ENCODE measurements around the gene ERAP2. TPM values are rescaled to one million over a fixed set of nuclear protein-coding genes. Genes with fewer than 3 reads are reported as not detected.
A peak's percentile ranks its signal among the peaks of the same experiment; 100 is the strongest.

ERAP2 gene
- total RNA-seq (ENCODE audit: low replicate concordance): 0.86 and 1.5 TPM in 2 replicates
- long read RNA-seq, partial matches to known transcripts: 0 of 3 reads
- long read RNA-seq, other reads (novel, unspliced or antisense): 2 of 3 reads

GRCh38 chr5:96876292-96876850 lies at the start of gene ERAP2:
Gene ERAP2, plus strand, starts transcription at chr5:96876500. Its CDS starts 3,186 bp downstream, at chr5:96879686.
- Mint-ChIP-seq H3K27ac (peak within 1 kb of the TSS; percentile 61), H3K4me1 (ENCODE audit: unreplicated experiment) (peaks cover 10% of the 10 kb centered on the region), H3K36me3 (no peaks in the 10 kb centered on the region), H3K27me3 (no peaks in the 10 kb centered on the region), H3K4me3 (peak within 1 kb of the TSS; percentile 85), H3K9me3 (no peaks in the 10 kb centered on the region)
- no peak for TF ChIP-seq CTCF (conservative IDR thresholded peaks at IDR 0.05)
- DNase-seq (ENCODE audit: extremely low spot score, unreplicated experiment): no peak

GRCh38 chr5:96829297-96829696 lies 47.0 kb upstream of the ERAP2 start:
- Mint-ChIP-seq H3K27ac (no peak overlapping the region), H3K36me3 (no peaks in the 10 kb centered on the region), H3K4me1 (ENCODE audit: unreplicated experiment) (no peaks in the 10 kb centered on the region), H3K27me3 (peaks cover 5% of the 10 kb centered on the region), H3K4me3 (no peak overlapping the region), H3K9me3 (no peaks in the 10 kb centered on the region)
- no peak for DNase-seq (ENCODE audit: extremely low spot score, unreplicated experiment)
- TF ChIP-seq CTCF (conservative IDR thresholded peaks at IDR 0.05): no peak

GRCh38 chr5:96834016-96834415 lies 42.3 kb upstream of the ERAP2 start:
- Mint-ChIP-seq H3K27me3 (peaks cover 5% of the 10 kb centered on the region), H3K27ac (no peak overlapping the region), H3K36me3 (no peaks in the 10 kb centered on the region), H3K4me3 (no peak overlapping the region), H3K4me1 (ENCODE audit: unreplicated experiment) (no peaks in the 10 kb centered on the region), H3K9me3 (no peaks in the 10 kb centered on the region)
- no peak for DNase-seq (ENCODE audit: extremely low spot score, unreplicated experiment)
- no peak for TF ChIP-seq CTCF (conservative IDR thresholded peaks at IDR 0.05)

GRCh38 chr5:96835791-96836191 lies 40.5 kb upstream of the ERAP2 start:
- no peak for DNase-seq (ENCODE audit: extremely low spot score, unreplicated experiment)
- Mint-ChIP-seq H3K4me3 (no peak overlapping the region), H3K27ac (no peak overlapping the region), H3K36me3 (no peaks in the 10 kb centered on the region), H3K27me3 (peaks cover 5% of the 10 kb centered on the region), H3K9me3 (no peaks in the 10 kb centered on the region), H3K4me1 (ENCODE audit: unreplicated experiment) (no peaks in the 10 kb centered on the region)
- TF ChIP-seq CTCF (conservative IDR thresholded peaks at IDR 0.05): no peak

- no peaks in the 10 kb centered on the region for H3K27me3 Mint-ChIP-seq
- H3K27ac Mint-ChIP-seq: no peak overlapping the region
- no peak for TF ChIP-seq CTCF (conservative IDR thresholded peaks at IDR 0.05)
- H3K9me3 Mint-ChIP-seq: peaks cover under 1% of the 10 kb centered on the region
- H3K36me3 Mint-ChIP-seq: no peaks in the 10 kb centered on the region
- H3K4me1 Mint-ChIP-seq (ENCODE audit: unreplicated experiment): no peaks in the 10 kb centered on the region
- no peak for DNase-seq (ENCODE audit: extremely low spot score, unreplicated experiment)
- H3K4me3 Mint-ChIP-seq: no peak overlapping the region
Observed at GRCh38 chr5:96836817-96837216, 39.5 kb upstream of the ERAP2 start.
